GM10266 (cell line): Measurements from ENCODE around the gene ALDH2.
"Not testable (repeated sequence)": the region's sequence is repeated elsewhere in the genome, so short reads cannot be mapped to it uniquely, and the experiment has no call there.

Source experiments
- DNase-seq: peaks from one replicate; pipeline ENCODE4 v3.0.0; 2012; ENCODE audit errors: extremely low spot score
- CTCF ChIP-seq: IDR thresholded peaks from 2 replicates; pipeline ENCODE4 v1.5.1; 2012; ENCODE audit warnings: mild to moderate bottlenecking, low read depth; ENCODE audit not compliant: control insufficient read depth, insufficient read depth; ENCODE audit errors: missing control alignments

The ALDH2 gene

DNA sequence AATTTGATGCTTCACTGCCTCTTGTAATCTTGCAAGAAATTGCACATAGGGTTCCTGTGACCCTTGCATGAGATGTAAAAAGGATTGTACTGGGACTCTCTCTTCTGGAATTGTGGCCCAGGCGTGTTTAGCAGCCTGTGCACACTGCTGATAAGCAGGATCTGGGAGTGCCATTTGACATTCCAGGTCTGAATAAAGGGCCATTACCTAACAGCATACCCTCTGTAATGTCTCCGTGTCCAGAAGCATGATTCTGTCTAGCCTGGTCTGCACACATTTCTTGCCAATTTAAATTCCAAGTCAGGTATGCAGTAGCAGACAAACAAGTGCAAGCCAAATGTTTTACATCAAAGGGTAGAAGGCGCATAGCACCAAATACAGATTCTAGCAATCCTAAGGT lies 57.2 kb downstream of the ALDH2 start:
- no peak for TF ChIP-seq CTCF
- no peak for DNase-seq

DNA sequence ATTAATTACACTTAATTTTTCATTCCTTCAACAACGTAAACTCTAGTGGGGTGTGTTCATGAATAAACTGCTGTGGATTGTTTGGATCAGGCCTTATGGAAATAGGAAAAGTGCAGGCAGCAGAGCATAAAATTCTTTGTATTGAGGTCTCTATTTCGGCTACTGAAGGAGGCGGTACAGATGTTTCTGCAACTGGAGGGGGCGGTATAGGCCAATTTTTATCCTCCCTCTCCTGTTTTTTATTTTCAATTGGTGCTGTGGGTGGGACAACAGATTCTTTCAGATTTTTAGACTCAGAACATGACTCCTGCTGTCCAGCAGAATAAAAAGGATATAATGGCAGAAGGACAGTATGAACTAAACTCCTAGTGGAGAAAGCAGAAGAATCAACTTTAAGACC lies 57.6 kb downstream of the ALDH2 start:
- not testable (repeated sequence) for DNase-seq
- TF ChIP-seq CTCF: peak; percentile 33

DNA sequence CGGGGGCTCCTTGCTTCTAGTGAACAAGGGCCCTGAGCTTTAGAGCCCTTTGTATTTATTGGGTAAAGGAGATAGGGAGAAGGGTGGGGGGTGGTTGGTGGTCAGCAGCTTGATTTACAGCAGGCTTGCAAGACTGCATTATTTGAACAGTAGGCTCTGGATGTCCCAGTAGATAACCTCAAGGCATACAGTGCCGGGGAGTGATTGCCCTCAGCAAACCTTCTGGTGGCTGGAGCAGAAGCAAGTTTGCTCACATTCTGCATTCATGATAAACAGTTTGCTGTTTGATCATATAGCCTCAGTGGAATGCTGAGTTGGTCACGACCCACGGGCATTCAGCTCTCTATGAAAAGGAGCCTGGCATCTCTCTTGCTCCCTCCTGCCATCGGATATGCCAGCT lies 58.8 kb downstream of the ALDH2 start:
- no peak for DNase-seq
- no peak for TF ChIP-seq CTCF

DNA sequence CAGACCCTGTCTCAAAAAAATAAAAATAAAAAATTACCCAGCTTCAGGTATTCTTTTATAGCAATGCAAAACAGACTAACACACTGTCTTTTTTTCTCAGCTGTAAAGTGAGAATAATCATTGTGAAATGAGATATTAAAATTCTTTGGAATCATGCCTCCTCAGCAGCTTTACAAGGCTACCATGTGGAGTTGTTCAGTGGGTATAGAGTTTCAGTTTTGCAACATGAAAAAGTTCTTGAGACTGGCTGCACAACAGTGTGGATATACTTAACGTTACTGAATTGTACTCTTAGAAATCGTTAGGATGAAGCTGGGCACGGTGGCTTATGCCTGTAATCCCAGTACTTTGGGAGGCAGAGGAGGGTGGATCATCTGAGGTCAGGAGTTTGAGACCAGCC lies 59.6 kb downstream of the ALDH2 start:
- no peak for TF ChIP-seq CTCF
- no peak for DNase-seq

GRCh38 chr12:111826992-111827391 lies 60.3 kb downstream of the ALDH2 start:
- TF ChIP-seq CTCF: no peak
- DNase-seq: no peak

DNA sequence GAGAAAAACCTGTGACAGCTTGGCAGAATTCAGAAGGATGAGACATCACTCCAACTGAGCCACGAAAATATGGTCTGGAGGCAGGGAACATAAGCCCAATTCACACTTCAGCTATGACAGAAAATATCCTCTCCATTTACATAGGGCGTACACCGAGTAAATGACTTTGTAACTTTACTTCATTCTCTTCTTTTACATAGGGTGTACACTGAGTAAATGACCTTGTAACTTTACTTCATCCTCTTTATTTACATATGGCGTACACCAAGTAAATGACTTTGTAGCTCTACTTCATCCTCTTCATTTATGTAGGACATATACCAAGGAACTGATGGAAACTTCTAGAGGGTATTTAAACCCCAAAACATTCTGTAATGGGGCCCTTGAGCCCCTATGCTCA lies 61.2 kb downstream of the ALDH2 start:
- TF ChIP-seq CTCF: no peak
- no peak for DNase-seq

DNA sequence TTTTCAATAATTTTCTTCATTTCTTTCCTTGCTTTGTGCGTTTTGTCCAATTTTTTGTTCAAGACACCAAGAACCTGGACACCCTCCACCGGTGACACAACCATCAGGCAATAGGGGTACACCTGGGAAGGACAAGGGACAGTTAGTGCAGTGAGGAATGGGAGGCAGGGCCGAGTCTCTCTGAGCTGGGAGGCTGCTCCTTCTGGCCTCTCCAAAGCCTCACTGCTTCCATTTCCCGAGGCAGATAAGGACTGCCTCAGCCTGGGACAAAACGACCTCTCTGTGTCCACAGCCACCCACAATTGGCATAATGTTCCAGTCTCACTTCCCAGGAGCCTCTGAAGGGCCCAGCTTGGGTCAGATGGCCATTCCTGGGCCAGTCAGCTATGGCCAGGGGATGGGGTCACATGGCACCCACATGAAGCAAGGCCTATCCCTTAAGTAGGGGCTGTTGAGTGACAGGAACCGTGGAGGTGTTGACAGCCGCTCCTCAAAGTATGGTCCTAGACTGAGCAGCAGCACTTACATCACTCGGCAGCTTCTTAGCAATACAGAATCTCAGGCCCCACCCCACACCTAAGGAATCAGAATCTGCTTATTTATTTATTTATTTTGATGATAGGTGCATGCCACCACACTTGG lies 61.7 kb downstream of the ALDH2 start:
- no peak for TF ChIP-seq CTCF
- no peak for DNase-seq

DNA sequence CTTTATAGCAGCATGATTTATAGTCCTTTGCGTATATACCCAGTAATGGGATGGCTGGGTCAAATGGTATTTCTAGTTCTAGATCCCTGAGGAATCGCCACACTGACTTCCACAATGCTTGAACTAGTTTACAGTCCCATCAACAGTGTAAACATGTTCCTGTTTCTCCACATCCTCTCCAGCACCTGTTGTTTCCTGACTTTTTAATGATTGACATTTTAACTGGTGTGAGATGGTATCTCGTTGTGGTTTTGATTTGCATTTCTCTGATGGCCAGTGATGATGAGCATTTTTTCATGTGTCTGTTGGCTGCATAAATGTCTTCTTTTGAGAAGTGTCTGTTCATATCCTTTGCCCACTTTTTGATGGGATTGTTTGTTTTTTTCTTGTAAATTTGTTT lies 62.9 kb downstream of the ALDH2 start:
- DNase-seq: not testable (repeated sequence)

DNA sequence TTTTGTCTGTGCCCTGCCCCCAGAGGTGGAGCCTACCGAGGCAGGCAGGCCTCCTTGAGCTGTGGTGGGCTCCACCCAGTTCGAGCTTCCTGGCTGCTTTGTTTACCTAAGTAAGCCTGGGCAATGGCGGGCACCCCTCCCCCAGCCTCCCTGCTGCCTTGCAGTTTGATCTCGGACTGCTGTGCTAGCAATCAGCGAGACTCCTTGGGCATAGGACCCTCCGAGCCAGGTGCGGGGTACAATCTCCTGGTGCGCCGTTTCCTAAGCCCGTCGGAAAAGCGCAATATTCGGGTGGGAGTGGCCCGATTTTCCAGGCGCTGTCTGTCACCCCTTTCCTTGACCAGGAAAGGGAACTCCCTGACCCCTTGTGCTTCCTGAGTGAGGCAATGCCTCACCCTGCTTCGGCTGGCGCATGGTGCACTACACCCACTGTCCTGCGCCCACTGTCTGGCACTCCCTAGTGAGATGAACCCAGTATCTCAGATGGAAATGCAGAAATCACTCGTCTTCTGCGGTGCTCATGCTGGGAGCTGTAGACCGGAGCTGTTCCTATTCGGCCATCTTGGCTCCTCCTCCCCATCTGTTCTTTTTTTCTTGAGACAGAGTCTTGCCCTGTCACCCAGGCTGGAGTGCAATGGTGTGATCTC lies 68.1 kb downstream of the ALDH2 start:
- DNase-seq: not testable (repeated sequence)

DNA sequence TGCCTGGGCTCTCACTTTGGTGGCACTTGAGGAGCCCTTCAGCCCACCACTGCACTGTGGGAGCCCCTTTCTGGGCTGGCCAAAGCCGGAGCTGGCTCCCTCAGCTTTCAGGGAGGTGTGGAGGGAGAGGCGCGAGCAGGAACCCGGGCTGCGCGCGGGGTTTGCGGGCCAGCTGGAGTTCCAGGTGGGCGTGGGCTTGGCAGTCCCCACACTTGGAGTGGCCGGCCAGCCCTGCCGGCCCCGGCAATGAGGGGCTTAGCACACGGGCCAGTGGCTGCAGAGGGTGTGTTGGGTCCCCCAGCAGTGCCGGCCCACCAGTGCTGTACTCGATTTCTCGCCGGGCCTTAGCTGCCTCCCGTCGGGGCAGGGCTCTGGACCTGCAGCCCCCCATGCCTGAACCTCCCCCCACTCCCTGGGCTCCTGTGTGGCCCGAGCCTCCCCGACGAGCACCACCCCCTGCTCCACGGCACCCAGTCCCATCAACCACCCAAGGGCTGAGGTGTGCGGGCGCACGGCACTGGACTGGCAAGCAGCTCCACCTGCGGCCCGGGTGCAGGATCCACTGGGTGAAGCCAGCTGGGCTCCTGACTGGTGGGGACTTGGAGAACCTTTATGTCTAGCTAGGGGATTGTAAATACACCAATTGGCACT lies 68.9 kb downstream of the ALDH2 start:
- DNase-seq: not testable (repeated sequence)
